HepG2 (cell line): ENCODE measurements around the gene SLC4A9. TPM values are rescaled to one million over a fixed set of nuclear protein-coding genes. Genes with fewer than 3 reads are reported as not detected.

Experiments used
- CSRNP2 ChIP-seq: sonication (generic); formaldehyde crosslinking; conservative IDR thresholded peaks from 2 replicates; pipeline ENCODE4 v1.8.0; 2022; ENCODE audit warnings: low read depth, missing genetic modification reagents
- DDIT3 ChIP-seq: sonication (generic); formaldehyde crosslinking; IDR thresholded peaks from 2 replicates; pipeline ENCODE4 v1.4.0; 2020; ENCODE audit warnings: mild to moderate bottlenecking, missing genetic modification reagents
- HNRNPH1 ChIP-seq: fragments of 200-400 bp; formaldehyde crosslinking; optimal IDR thresholded peaks from 2 replicates; pipeline ENCODE3; 2017; ENCODE audit warnings: mild to moderate bottlenecking, low read depth, low read length
- KLF13 ChIP-seq: sonication (generic); formaldehyde crosslinking; IDR thresholded peaks from 2 replicates; pipeline ENCODE4 v1.4.0; 2020; ENCODE audit warnings: mild to moderate bottlenecking, missing genetic modification reagents
- KLF15 ChIP-seq: sonication (generic); formaldehyde crosslinking; IDR thresholded peaks from 2 replicates; pipeline ENCODE4 v1.8.1; 2023; ENCODE audit warnings: borderline replicate concordance, mild to moderate bottlenecking, inconsistent platforms, missing genetic modification reagents, mixed read lengths
- LCORL ChIP-seq, 2 experiments: fragments of 450-650 bp in 1 of 2; sonication (generic) in 1 of 2; formaldehyde crosslinking in 1 of 2; IDR thresholded peaks; 2 replicates each; pipeline versions ENCODE4 v1.5.0 to v1.6.1; 2017 to 2020; ENCODE audit warnings: antibody characterized with exemption in 1 of 2, missing genetic modification reagents in 1 of 2
- MAFK ChIP-seq, 2 experiments: IDR thresholded peaks in 1 of 2; conservative IDR thresholded peaks in 1 of 2; 2 replicates each; pipeline ENCODE4 v1.6.1; 2011; ENCODE audit warnings: improper control_type of control experiment in 2 of 2, low read length in 2 of 2
- NCOA1 ChIP-seq: sonication (generic); formaldehyde crosslinking; IDR thresholded peaks from 2 replicates; pipeline ENCODE4 v1.9.0; 2021; ENCODE audit warnings: missing genetic modification reagents
- NR0B2 ChIP-seq: sonication (generic); formaldehyde crosslinking; IDR thresholded peaks from 2 replicates; pipeline ENCODE4 v1.4.0; 2020; ENCODE audit warnings: mild to moderate bottlenecking, missing genetic modification reagents
- RBM22 ChIP-seq: fragments of 200-400 bp; formaldehyde crosslinking; optimal IDR thresholded peaks from 2 replicates; pipeline ENCODE3; 2017; ENCODE audit warnings: mild to moderate bottlenecking, low read length, moderate library complexity
- SIN3B ChIP-seq: fragments of 150-350 bp; IDR thresholded peaks from 2 replicates; pipeline ENCODE4 v1.6.1; 2014; ENCODE audit warnings: low read length
- SOX13 ChIP-seq, 3 experiments: fragments of 450-650 bp in 1 of 3; sonication (generic) in 1 of 3; formaldehyde crosslinking in 1 of 3; IDR thresholded peaks in 2 of 3; conservative IDR thresholded peaks in 1 of 3; 2 replicates each; pipeline versions ENCODE4 v1.5.0 to v1.6.1; 2016 to 2020; ENCODE audit warnings: antibody characterized with exemption in 1 of 3, mild to moderate bottlenecking in 1 of 3, missing compliant biosample characterization in 1 of 3, missing genetic modification reagents in 1 of 3, moderate library complexity in 1 of 3
- SOX6 ChIP-seq, 2 experiments: fragments of 450-650 bp in 1 of 2; sonication (generic) in 1 of 2; formaldehyde crosslinking in 1 of 2; IDR thresholded peaks; 2 replicates each; pipeline versions ENCODE4 v1.4.0 to v1.6.1; 2017 to 2020; ENCODE audit warnings: antibody characterized with exemption in 1 of 2, mild to moderate bottlenecking in 1 of 2, missing genetic modification reagents in 1 of 2
- SP2 ChIP-seq: sonication (generic); formaldehyde crosslinking; IDR thresholded peaks from 2 replicates; pipeline ENCODE4 v1.5.1; 2020; ENCODE audit warnings: mild to moderate bottlenecking, missing genetic modification reagents
- SPEN ChIP-seq: sonication (generic); formaldehyde crosslinking; IDR thresholded peaks from 2 replicates; pipeline ENCODE4 v1.5.1; 2020; ENCODE audit warnings: low read depth, mild to moderate bottlenecking, missing genetic modification reagents
- STAG1 ChIP-seq: sonication (generic); formaldehyde crosslinking; IDR thresholded peaks from 2 replicates; pipeline ENCODE4 v1.4.0; 2020; ENCODE audit warnings: missing genetic modification reagents
- SYNCRIP ChIP-seq: fragments of 200-400 bp; formaldehyde crosslinking; IDR thresholded peaks from 2 replicates; pipeline ENCODE4 v1.6.1; 2018; ENCODE audit warnings: mild to moderate bottlenecking, low read depth, low read length; ENCODE audit not compliant: insufficient read depth
- TFDP2 ChIP-seq: sonication (generic); formaldehyde crosslinking; IDR thresholded peaks from 2 replicates; pipeline ENCODE4 v1.4.0; 2020; ENCODE audit warnings: missing genetic modification reagents
- YY1 ChIP-seq: IDR thresholded peaks from 2 replicates; pipeline ENCODE4 v1.6.1; 2011; ENCODE audit warnings: low read length, low read depth, moderate library complexity, mild to moderate bottlenecking; ENCODE audit not compliant: insufficient read depth, insufficient replicate concordance
- ZFAT ChIP-seq: sonication (generic); formaldehyde crosslinking; conservative IDR thresholded peaks from 2 replicates; pipeline ENCODE4 v1.8.1; 2023; ENCODE audit warnings: missing genetic modification reagents, inconsistent platforms
- ZNF121 ChIP-seq: sonication (generic); formaldehyde crosslinking; IDR thresholded peaks from 2 replicates; pipeline ENCODE4 v1.5.0; 2020; ENCODE audit warnings: mild to moderate bottlenecking, missing genetic modification reagents
- ZNF253 ChIP-seq: sonication (generic); formaldehyde crosslinking; IDR thresholded peaks from 2 replicates; pipeline ENCODE4 v1.8.0; 2022; ENCODE audit warnings: mild to moderate bottlenecking, missing genetic modification reagents, borderline replicate concordance
- ZNF563 ChIP-seq: sonication (generic); formaldehyde crosslinking; IDR thresholded peaks from 2 replicates; pipeline ENCODE4 v1.8.0; 2022; ENCODE audit warnings: mild to moderate bottlenecking, moderate library complexity, missing genetic modification reagents
- ZNF564 ChIP-seq: sonication (generic); formaldehyde crosslinking; IDR thresholded peaks from 2 replicates; pipeline ENCODE4 v1.8.1; 2023; ENCODE audit warnings: mild to moderate bottlenecking, missing genetic modification reagents
- ZNF788 ChIP-seq: sonication (generic); formaldehyde crosslinking; IDR thresholded peaks from 2 replicates; pipeline ENCODE4 v1.5.0; 2020; ENCODE audit warnings: mild to moderate bottlenecking, missing genetic modification reagents, borderline replicate concordance
- polyA plus RNA-seq, 8 experiments: library from polyadenylated mRNA; depleted of rRNA in 3 of 8; stranded (reverse) in 7 of 8; unstranded in 1 of 8; fragments of >200 nt; fragmentation: Illumina TruSeq in 4 of 8; extraction: Trizol in 4 of 8; gene quantifications; 2 replicates each; pipeline versions ENCODE4 v1.2.1 to v1.2.3, GENCODE V29; 2011 to 2016; ENCODE audit warnings: low read depth in 4 of 8, missing spikeins in 1 of 8, mixed read lengths in 1 of 8; ENCODE audit not compliant: insufficient read depth in 1 of 8
- total RNA-seq, 5 experiments: library from RNA; depleted of rRNA; stranded (reverse); fragments of >200 nt; fragmentation: Illumina TruSeq; extraction: Trizol; gene quantifications; 2 replicates each; pipeline ENCODE4 v1.2.3, GENCODE V29; 2016; ENCODE audit warnings: low read depth in 1 of 5

Gene SLC4A9
- total and polyA plus RNA-seq, 2 of the 13 experiments (the other 11 are each of a cell fraction or from before 2014, with no cell fraction given), result not detected

- TF ChIP-seq SP2 (no peak), DDIT3 (CRISPR knock-in tag) (no peak), RBM22 (no peak), ZNF563 (CRISPR knock-in tag) (peak; percentile 14; the same call in 1 of the 2 replicates), LCORL (IDR thresholded peaks at IDR 0.05) (no peak), LCORL (CRISPR knock-in tag; IDR thresholded peaks at IDR 0.05) (peak; percentile 77), ZNF253 (CRISPR knock-in tag) (no peak), MAFK (conservative IDR thresholded peaks at IDR 0.05 in 1 of 2, IDR thresholded peaks at IDR 0.05 in 1 of 2; ENCODE audit: low read length in 2 of 2) (no peak), KLF13 (0 out of 2 replicates have a peak, but pooled peaks have one; percentile 35), ZNF121 (no peak), SOX13 (IDR thresholded peaks at IDR 0.05) (no peak), SOX13 (CRISPR knock-in tag; conservative IDR thresholded peaks at IDR 0.05 in 1 of 2, IDR thresholded peaks at IDR 0.05 in 1 of 2) (no peak), NR0B2 (CRISPR knock-in tag) (no peak), SYNCRIP (no peak), YY1 (no peak), ZNF788 (CRISPR knock-in tag) (0 out of 2 replicates have a peak, but pooled peaks have one; percentile 18), STAG1 (CRISPR knock-in tag) (peak; percentile 21), SPEN (CRISPR knock-in tag) (0 out of 2 replicates have a peak, but pooled peaks have one; percentile 28), SIN3B (no peak), CSRNP2 (CRISPR knock-in tag) (no peak), HNRNPH1 (no peak), ZFAT (CRISPR knock-in tag) (no peak), KLF15 (no peak), TFDP2 (CRISPR knock-in tag) (no peak; the same call in 1 of the 2 replicates), ZNF564 (CRISPR knock-in tag) (no peak), NCOA1 (CRISPR knock-in tag) (no peak), SOX6 (IDR thresholded peaks at IDR 0.05) (no peak), SOX6 (CRISPR knock-in tag; IDR thresholded peaks at IDR 0.05) (0 out of 2 replicates have a peak, but pooled peaks have one; percentile 10)
Measured at GRCh38 chr5:140346348-140347221, 13.4 kb upstream of the SLC4A9 start, which contains the start of gene HBEGF (continued).
